ENCODE data around the gene XIRP1. TPM values are rescaled to one million over a fixed set of nuclear protein-coding genes. Genes with fewer than 3 reads are reported as not detected.

XIRP1 gene
- total and polyA plus RNA-seq, 7 donors: 0.25 to 1.2 (median 0.62) TPM; not detected in 3

DNA sequence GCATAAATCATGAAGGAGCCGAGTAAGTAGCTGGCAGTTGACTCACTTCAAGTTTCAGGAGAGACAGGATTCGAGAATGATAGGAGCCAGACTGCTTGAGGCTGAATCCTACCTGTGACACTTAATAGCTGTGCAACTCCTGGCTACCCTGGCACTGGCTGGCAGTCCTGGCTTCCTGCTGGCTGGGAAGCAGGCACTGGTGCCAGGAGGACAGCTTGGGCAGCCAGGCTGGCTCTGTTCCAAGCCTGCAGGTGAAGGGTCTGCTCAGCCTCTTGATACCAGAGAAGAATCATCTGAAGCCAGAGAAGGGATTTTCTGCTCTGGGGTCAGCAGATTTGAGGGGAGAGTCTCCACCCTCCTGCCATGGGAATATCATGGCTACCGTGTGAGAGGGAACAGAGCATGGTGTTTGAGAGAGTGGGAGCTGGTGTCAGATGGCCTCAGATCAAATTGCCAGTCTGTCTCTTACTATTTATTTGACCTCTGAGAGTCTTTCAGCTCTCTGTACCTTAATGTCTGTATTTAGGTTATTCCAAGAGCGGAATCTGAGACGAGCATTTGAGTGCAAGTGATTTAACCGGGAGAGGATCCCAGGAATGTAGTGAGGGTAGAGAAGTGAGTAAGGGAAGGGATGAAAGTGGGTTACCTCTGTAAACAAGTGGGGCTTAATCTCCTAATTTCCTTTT, 4.4 kb upstream of the XIRP1 start:
- H3K27me3 ChIP-seq: no peaks in the 10 kb centered on the region
- H3K9me3 ChIP-seq: no peaks in the 10 kb centered on the region
- TF ChIP-seq EP300 (IDR thresholded peaks at IDR 0.05) (no peak), POLR2AphosphoS5 (IDR thresholded peaks at IDR 0.05) (no peak), POLR2A (IDR thresholded peaks at IDR 0.05) (no peak)
- TF ChIP-seq, protein P1, sequence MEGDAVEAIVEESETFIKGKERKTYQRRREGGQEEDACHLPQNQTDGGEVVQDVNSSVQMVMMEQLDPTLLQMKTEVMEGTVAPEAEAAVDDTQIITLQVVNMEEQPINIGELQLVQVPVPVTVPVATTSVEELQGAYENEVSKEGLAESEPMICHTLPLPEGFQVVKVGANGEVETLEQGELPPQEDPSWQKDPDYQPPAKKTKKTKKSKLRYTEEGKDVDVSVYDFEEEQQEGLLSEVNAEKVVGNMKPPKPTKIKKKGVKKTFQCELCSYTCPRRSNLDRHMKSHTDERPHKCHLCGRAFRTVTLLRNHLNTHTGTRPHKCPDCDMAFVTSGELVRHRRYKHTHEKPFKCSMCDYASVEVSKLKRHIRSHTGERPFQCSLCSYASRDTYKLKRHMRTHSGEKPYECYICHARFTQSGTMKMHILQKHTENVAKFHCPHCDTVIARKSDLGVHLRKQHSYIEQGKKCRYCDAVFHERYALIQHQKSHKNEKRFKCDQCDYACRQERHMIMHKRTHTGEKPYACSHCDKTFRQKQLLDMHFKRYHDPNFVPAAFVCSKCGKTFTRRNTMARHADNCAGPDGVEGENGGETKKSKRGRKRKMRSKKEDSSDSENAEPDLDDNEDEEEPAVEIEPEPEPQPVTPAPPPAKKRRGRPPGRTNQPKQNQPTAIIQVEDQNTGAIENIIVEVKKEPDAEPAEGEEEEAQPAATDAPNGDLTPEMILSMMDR (IDR thresholded peaks at IDR 0.05): no peak
- H3K4me3 ChIP-seq: no peak overlapping the region
- intact Hi-C loops (cut with DNase I): no loop called here
- H3K4me1 ChIP-seq: peaks cover 0 to 16% (median 6%) of the 10 kb centered on the region in 4 donors
- no peak for DNase-seq
- WGBS, 2 donors: 47 to 58% methylated on average over 6 of the region's 6 CpGs
- peak overlapping the region in 2 of 4 donors; percentile 20 to 36 for H3K27ac ChIP-seq
- H3K36me3 ChIP-seq: no peaks in the 10 kb centered on the region

DNA sequence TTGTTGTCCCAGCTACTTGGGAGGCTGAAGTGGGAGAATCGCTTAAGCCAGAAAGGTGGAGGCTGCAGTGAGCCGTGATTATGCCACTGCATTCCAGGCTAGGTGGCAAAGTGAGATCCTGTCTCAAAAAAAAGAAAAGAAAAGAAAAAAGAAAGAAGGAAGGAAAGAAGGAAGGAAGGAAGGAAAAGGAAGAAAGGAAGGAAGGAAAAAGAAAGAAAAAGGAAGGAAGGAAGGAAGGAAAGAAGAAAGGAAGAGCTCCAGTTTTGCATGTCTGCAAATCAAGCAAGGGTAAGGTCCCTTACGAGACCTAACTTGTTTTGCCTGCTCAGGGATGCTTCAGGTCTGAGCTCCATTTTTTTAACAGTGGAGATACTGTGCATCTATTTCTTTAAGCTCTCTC, 3.6 kb upstream of the XIRP1 start:
- 85 to 88% methylated on average over 3 of the region's 3 CpGs for WGBS, 2 donors
- intact Hi-C loops (cut with DNase I): no loop called here
- Histone ChIP-seq H3K4me3 (no peak overlapping the region), H3K9me3 (no peaks in the 10 kb centered on the region), H3K27ac (peak overlapping the region in 1 of 4 donors; percentile 20), H3K4me1 (peaks cover 0 to 16% (median 6%) of the 10 kb centered on the region in 4 donors), H3K36me3 (no peaks in the 10 kb centered on the region), H3K27me3 (no peaks in the 10 kb centered on the region)
- no peak for DNase-seq
- TF ChIP-seq, protein P1 (IDR thresholded peaks at IDR 0.05): no peak
- TF ChIP-seq EP300 (IDR thresholded peaks at IDR 0.05): no peak
- TF ChIP-seq POLR2AphosphoS5 (IDR thresholded peaks at IDR 0.05): no peak
- TF ChIP-seq POLR2A (IDR thresholded peaks at IDR 0.05): no peak

GRCh38 chr3:39193391-39193790, 996 bp upstream of the XIRP1 start:
- H3K27ac ChIP-seq: no peak overlapping the region
- whole genome bisulfite sequencing, 2 donors: 87 to 89% methylated on average over 7 of the region's 7 CpGs
- H3K9me3 ChIP-seq: no peaks in the 10 kb centered on the region
- no peak overlapping the region for H3K4me3 ChIP-seq
- peaks cover 0 to 28% (median 12%) of the 10 kb centered on the region in 4 donors for H3K4me1 ChIP-seq
- no peak for DNase-seq
- H3K36me3 ChIP-seq: no peaks in the 10 kb centered on the region
- intact Hi-C loops (cut with DNase I): loop anchor here (5.0 kb wide), 1 partner anchor 66 kb away; no protein-coding TSS in a partner anchor
- no peaks in the 10 kb centered on the region for H3K27me3 ChIP-seq
- TF ChIP-seq POLR2A (IDR thresholded peaks at IDR 0.05): no peak
- TF ChIP-seq, protein P1 (IDR thresholded peaks at IDR 0.05): no peak

GRCh38 chr3:39191773-39192172, 622 bp downstream of the XIRP1 start:
- Histone ChIP-seq H3K4me3 (no peak overlapping the region), H3K9me3 (no peaks in the 10 kb centered on the region), H3K27ac (no peak overlapping the region), H3K36me3 (no peaks in the 10 kb centered on the region), H3K27me3 (no peaks in the 10 kb centered on the region), H3K4me1 (peaks cover 0 to 21% (median 8%) of the 10 kb centered on the region in 4 donors)
- WGBS, 2 donors: 86 to 94% methylated on average over 3 of the region's 3 CpGs
- TF ChIP-seq EP300 (IDR thresholded peaks at IDR 0.05) (no peak), POLR2A (IDR thresholded peaks at IDR 0.05) (no peak), POLR2AphosphoS5 (IDR thresholded peaks at IDR 0.05) (no peak)
- TF ChIP-seq, protein P1 (IDR thresholded peaks at IDR 0.05): no peak
- intact Hi-C loops (cut with DNase I): loop anchor here (2.0 to 5.0 kb wide), 2 partner anchors 64 to 101 kb away; no protein-coding TSS in a partner anchor
- no peak for DNase-seq
